Measurements from ENCODE around the gene MUSTN1. TPM values are rescaled to one million over a fixed set of nuclear protein-coding genes. Genes with fewer than 3 reads are reported as not detected.

The MUSTN1 gene
- total RNA-seq, 2 donors from 2014 or later = 3.2 to 4.2 TPM

DNA sequence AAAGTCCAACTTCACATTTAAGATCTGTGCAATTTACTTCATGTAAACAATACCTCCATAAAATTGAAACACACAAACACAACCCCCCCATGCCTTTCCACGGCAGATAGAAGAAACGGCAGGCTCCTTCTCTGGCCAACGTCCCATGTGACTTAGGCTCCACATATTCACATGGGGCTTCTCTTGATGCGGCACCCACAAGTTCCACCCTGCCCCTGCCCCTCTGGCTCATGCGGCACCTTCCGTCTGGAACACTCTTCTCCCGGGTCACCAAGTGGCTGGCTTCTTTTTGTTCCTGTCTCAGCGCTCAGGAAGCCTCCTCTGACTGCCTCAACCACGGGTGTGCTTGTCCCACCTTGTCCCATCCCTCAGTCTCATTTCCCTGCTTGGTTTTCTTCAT is 36.9 kb upstream of the MUSTN1 start:
- no peak overlapping the region for H3K9ac ChIP-seq (ENCODE audit: extremely low read depth, low read length, poor library complexity, severe bottlenecking)
- H3K9me3 Mint-ChIP-seq = no peaks in the 10 kb centered on the region
- H3K27ac Mint-ChIP-seq = no peak overlapping the region
- H3K36me3 ChIP-seq (ENCODE audit: control insufficient read depth, insufficient read depth, low read length) = no peaks in the 10 kb centered on the region
- no peak overlapping the region for H3K27ac ChIP-seq (ENCODE audit: low read depth, low read length)
- no peaks in the 10 kb centered on the region for H3K4me1 ChIP-seq (ENCODE audit: control insufficient read depth, insufficient read depth, low read length)
- H3K4me3 ChIP-seq (ENCODE audit: low read length) = no peak overlapping the region
- H3K4me1 Mint-ChIP-seq = peaks cover 17% of the 10 kb centered on the region
- no peak for DNase-seq
- no peaks in the 10 kb centered on the region for H3K36me3 Mint-ChIP-seq (ENCODE audit: low read depth)
- H3K9me3 ChIP-seq (ENCODE audit: control insufficient read depth, low read length) = no peaks in the 10 kb centered on the region
- WGBS, 2 experiments (ENCODE audit: insufficient coverage in 1 of 2, insufficient read length in 1 of 2) = 82 to 88% methylated on average over 8 to 9 of the region's 9 CpGs
- H3K4me3 Mint-ChIP-seq = no peak overlapping the region
- H3K27me3 ChIP-seq (ENCODE audit: control insufficient read depth, insufficient read depth, low read length, poor library complexity, severe bottlenecking) = no peaks in the 10 kb centered on the region
- H3K27me3 Mint-ChIP-seq (ENCODE audit: insufficient read depth) = no peaks in the 10 kb centered on the region
- TF ChIP-seq CTCF (conservative IDR thresholded peaks at IDR 0.05) = no peak

DNA sequence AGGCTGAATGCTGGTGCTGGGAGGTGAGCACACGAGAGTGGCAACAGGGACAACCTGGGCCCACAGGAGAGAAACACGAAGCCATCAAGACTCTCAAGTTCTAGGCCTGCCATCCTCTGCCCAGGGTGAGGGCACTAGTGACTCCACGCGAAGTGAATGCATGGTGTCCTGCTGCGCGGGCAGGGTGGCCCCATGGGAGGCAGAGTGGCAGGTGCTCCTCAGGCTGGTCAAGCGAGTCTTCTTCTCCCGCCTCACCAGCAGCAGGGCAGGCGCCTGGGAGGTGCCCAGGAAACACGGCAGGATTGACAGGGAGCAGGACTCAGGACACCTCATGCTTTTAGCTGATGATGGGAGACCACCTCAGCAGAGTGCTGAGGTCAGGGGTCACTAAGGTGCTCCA is 35.7 kb upstream of the MUSTN1 start:
- Histone ChIP-seq H3K4me1 (ENCODE audit: control insufficient read depth, insufficient read depth, low read length) (no peaks in the 10 kb centered on the region), H3K4me3 (ENCODE audit: low read length) (no peak overlapping the region), H3K9me3 (ENCODE audit: control insufficient read depth, low read length) (no peaks in the 10 kb centered on the region), H3K27me3 (ENCODE audit: control insufficient read depth, insufficient read depth, low read length, poor library complexity, severe bottlenecking) (no peaks in the 10 kb centered on the region), H3K36me3 (ENCODE audit: control insufficient read depth, insufficient read depth, low read length) (no peaks in the 10 kb centered on the region), H3K27ac (ENCODE audit: low read depth, low read length) (no peak overlapping the region), H3K9ac (ENCODE audit: extremely low read depth, low read length, poor library complexity, severe bottlenecking) (no peak overlapping the region)
- Mint-ChIP-seq H3K27me3 (ENCODE audit: insufficient read depth) (no peaks in the 10 kb centered on the region), H3K9me3 (peaks cover 9% of the 10 kb centered on the region), H3K36me3 (ENCODE audit: low read depth) (peaks cover 11% of the 10 kb centered on the region), H3K4me3 (no peak overlapping the region), H3K27ac (no peak overlapping the region), H3K4me1 (peaks cover 12% of the 10 kb centered on the region)
- no peak for DNase-seq
- no peak for TF ChIP-seq CTCF (conservative IDR thresholded peaks at IDR 0.05)
- WGBS, 2 experiments (ENCODE audit: insufficient coverage in 1 of 2, insufficient read length in 1 of 2) = 94 to 96% methylated on average over 8 to 10 of the region's 10 CpGs

DNA sequence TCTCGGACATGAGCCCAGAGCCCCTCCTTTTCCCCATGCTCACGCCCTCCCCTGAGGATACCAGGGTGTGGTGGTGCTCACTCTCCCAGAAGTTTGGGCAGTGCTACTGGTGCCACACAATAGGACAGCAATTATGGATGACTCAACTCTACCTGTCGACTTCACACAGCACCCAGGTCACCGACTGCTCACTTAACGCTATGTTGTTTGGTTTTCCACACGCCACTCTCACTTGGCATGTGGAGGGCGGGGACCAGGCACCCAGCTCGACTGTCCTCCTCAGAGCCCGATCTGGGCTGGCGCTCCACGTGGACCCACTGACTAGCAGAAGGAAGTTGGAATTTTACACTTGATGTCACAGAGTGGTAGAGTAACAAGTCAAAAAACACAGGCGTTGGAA is 31.6 kb upstream of the MUSTN1 start:
- TF ChIP-seq CTCF (conservative IDR thresholded peaks at IDR 0.05) = no peak
- H3K9ac ChIP-seq (ENCODE audit: extremely low read depth, low read length, poor library complexity, severe bottlenecking) = no peak overlapping the region
- Mint-ChIP-seq H3K9me3 (peaks cover 33% of the 10 kb centered on the region), H3K4me3 (no peak overlapping the region), H3K4me1 (no peaks in the 10 kb centered on the region), H3K36me3 (ENCODE audit: low read depth) (peaks cover 30% of the 10 kb centered on the region), H3K27ac (no peak overlapping the region), H3K27me3 (ENCODE audit: insufficient read depth) (no peaks in the 10 kb centered on the region)
- WGBS, 2 experiments (ENCODE audit: insufficient coverage in 1 of 2, insufficient read length in 1 of 2) = 94 to 95% methylated on average over 11 to 12 of the region's 12 CpGs
- no peak for DNase-seq
- no peaks in the 10 kb centered on the region for H3K9me3 ChIP-seq (ENCODE audit: control insufficient read depth, low read length)
- no peak overlapping the region for H3K4me3 ChIP-seq (ENCODE audit: low read length)
- H3K4me1 ChIP-seq (ENCODE audit: control insufficient read depth, insufficient read depth, low read length) = no peaks in the 10 kb centered on the region
- no peaks in the 10 kb centered on the region for H3K27me3 ChIP-seq (ENCODE audit: control insufficient read depth, insufficient read depth, low read length, poor library complexity, severe bottlenecking)
- H3K27ac ChIP-seq (ENCODE audit: low read depth, low read length) = no peak overlapping the region
- no peaks in the 10 kb centered on the region for H3K36me3 ChIP-seq (ENCODE audit: control insufficient read depth, insufficient read depth, low read length)
